H1 (cell line): ENCODE results near the gene RBM19.

Experiments
- BACH1 ChIP-seq: IDR thresholded peaks from 2 replicates; pipeline ENCODE4 v1.6.1; 2012; ENCODE audit warnings: low read length, improper control_type of control experiment
- CBX5 ChIP-seq: fragments of 300-800, 300-1000 bp; sonication (generic); IDR thresholded peaks from 2 replicates; pipeline ENCODE4 v1.7.1; 2016; ENCODE audit warnings: antibody characterized with exemption, low read length, low read depth
- CHD2 ChIP-seq: IDR thresholded peaks from 2 replicates; pipeline ENCODE4 v1.6.1; 2012; ENCODE audit warnings: low read length, improper control_type of control experiment
- EP300 ChIP-seq, 2 experiments: IDR thresholded peaks; 1 replicate in 1 of 2; 2 replicates in 1 of 2; pipeline ENCODE4 v1.6.1; 2011 to 2012; ENCODE audit warnings: low read depth in 2 of 2, low read length in 2 of 2, mild to moderate bottlenecking in 2 of 2, borderline replicate concordance in 1 of 2, inconsistent platforms in 1 of 2, moderate library complexity in 1 of 2
- EZH2 ChIP-seq: fragments of 200-600 bp; sonication (generic); IDR thresholded peaks from 2 replicates; pipeline ENCODE4 v1.7.1; 2012; ENCODE audit warnings: low read depth, mild to moderate bottlenecking, moderate library complexity, low read length, inconsistent platforms; ENCODE audit not compliant: severe bottlenecking
- GTF2F1 ChIP-seq: IDR thresholded peaks from 2 replicates; pipeline ENCODE4 v1.6.1; 2012; ENCODE audit warnings: low read depth, low read length, improper control_type of control experiment, borderline replicate concordance
- KDM5A ChIP-seq: fragments of 200-600 bp; IDR thresholded peaks from 2 replicates; pipeline ENCODE4 v1.7.1; 2012; ENCODE audit warnings: mild to moderate bottlenecking, low read length, inconsistent platforms, mixed read lengths
- PHF8 ChIP-seq: fragments of 200-600 bp; sonication (generic); conservative IDR thresholded peaks from 2 replicates; pipeline ENCODE4 v1.7.1; 2012; ENCODE audit warnings: low read depth, mild to moderate bottlenecking, inconsistent platforms, low read length, moderate library complexity
- POLR2AphosphoS5 ChIP-seq: IDR thresholded peaks from 2 replicates; pipeline ENCODE4 v1.6.1; 2011; ENCODE audit warnings: low read depth, low read length
- RAD21 ChIP-seq, 2 experiments: IDR thresholded peaks in 1 of 2; conservative IDR thresholded peaks in 1 of 2; 2 replicates each; pipeline ENCODE4 v1.6.1; 2011; ENCODE audit warnings: low read depth in 2 of 2, low read length in 2 of 2, improper control_type of control experiment in 1 of 2, inconsistent platforms in 1 of 2, mild to moderate bottlenecking in 1 of 2, moderate library complexity in 1 of 2
- SIN3A ChIP-seq, 2 experiments: IDR thresholded peaks in 1 of 2; conservative IDR thresholded peaks in 1 of 2; 2 replicates each; pipeline ENCODE4 v1.6.1; 2011 to 2012; ENCODE audit warnings: low read length in 2 of 2, improper control_type of control experiment in 1 of 2, low read depth in 1 of 2, mild to moderate bottlenecking in 1 of 2
- TAF1 ChIP-seq: IDR thresholded peaks from 2 replicates; pipeline ENCODE4 v1.6.1; 2011; ENCODE audit warnings: mild to moderate bottlenecking, low read depth, low read length
- TAF7 ChIP-seq: optimal IDR thresholded peaks from 2 replicates; pipeline ENCODE3; 2011; ENCODE audit warnings: low read depth, mild to moderate bottlenecking, inconsistent platforms, low read length, moderate library complexity, borderline replicate concordance
- TF ChIP-seq, protein P1 (sequence below), 3 experiments: IDR thresholded peaks; 1 replicate in 2 of 3; 2 replicates in 1 of 3; pipeline versions ENCODE4 v1.5.1 to v1.6.1; 2011; ENCODE audit warnings: low read length in 3 of 3, mild to moderate bottlenecking in 3 of 3, inconsistent platforms in 2 of 3, low read depth in 1 of 3, moderate library complexity in 1 of 3; ENCODE audit not compliant: insufficient read depth in 1 of 3; ENCODE audit errors: control extremely low read depth in 1 of 3

DNA sequence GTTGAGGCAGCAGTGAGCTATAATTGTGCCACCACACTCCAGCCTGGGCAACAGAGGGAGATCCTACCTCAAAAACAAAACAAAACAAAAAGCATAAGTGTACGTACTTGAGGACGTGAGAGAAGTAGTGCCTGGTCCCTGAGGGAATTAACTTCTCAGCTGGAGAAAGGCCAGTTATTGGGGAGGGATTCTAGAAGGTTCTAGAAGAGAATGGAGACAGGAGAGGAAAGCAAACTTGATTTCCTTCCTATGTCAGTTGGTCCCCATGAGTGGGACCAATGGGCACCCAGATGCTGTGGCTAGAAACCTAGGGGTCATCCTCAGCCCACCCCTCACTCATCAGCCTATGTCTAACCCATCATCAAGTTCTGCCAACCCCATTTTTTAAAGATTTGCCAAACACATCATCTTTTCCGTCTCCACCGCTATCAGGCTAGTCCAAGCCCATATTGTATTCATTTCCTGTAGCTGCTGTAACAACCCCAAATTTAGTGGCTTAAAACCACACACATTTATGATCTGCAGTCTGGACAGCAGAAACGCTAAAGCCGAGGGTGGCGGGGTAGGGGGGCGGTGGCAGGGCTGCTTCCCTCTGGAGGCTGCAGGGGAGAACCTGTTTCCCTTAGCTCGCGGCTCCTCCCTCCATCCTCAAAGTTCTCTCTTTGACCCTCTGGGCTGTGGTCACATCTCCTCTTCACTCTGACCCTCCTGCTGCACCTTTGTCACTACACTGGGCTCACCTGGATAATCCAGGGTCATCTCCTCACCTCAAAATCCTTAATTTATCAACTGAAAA, 7.2 kb upstream of the RBM19 start:
- TF ChIP-seq BACH1 (no peak), EP300 (IDR thresholded peaks at IDR 0.05; ENCODE audit: borderline replicate concordance in 1 of 2, low read depth in 2 of 2, low read length in 2 of 2) (no peak), CHD2 (no peak), RAD21 (IDR thresholded peaks at IDR 0.05 in 1 of 2, conservative IDR thresholded peaks at IDR 0.05 in 1 of 2; ENCODE audit: low read depth in 2 of 2, low read length in 2 of 2) (no peak), TAF1 (no peak), CBX5 (no peak), SIN3A (conservative IDR thresholded peaks at IDR 0.05 in 1 of 2, IDR thresholded peaks at IDR 0.05 in 1 of 2; ENCODE audit: low read depth in 1 of 2, low read length in 2 of 2) (no peak), POLR2AphosphoS5 (no peak), EZH2 (no peak), TAF7 (no peak), PHF8 (no peak), GTF2F1 (no peak), KDM5A (no peak)
- TF ChIP-seq, protein P1, sequence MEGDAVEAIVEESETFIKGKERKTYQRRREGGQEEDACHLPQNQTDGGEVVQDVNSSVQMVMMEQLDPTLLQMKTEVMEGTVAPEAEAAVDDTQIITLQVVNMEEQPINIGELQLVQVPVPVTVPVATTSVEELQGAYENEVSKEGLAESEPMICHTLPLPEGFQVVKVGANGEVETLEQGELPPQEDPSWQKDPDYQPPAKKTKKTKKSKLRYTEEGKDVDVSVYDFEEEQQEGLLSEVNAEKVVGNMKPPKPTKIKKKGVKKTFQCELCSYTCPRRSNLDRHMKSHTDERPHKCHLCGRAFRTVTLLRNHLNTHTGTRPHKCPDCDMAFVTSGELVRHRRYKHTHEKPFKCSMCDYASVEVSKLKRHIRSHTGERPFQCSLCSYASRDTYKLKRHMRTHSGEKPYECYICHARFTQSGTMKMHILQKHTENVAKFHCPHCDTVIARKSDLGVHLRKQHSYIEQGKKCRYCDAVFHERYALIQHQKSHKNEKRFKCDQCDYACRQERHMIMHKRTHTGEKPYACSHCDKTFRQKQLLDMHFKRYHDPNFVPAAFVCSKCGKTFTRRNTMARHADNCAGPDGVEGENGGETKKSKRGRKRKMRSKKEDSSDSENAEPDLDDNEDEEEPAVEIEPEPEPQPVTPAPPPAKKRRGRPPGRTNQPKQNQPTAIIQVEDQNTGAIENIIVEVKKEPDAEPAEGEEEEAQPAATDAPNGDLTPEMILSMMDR (IDR thresholded peaks at IDR 0.05; ENCODE audit: control extremely low read depth in 1 of 3, insufficient read depth in 1 of 3, low read depth in 1 of 3, low read length in 3 of 3): no peak
